Ishikawa (cell line): ENCODE data around the gene LCE1A.

Experiments
- CEBPB ChIP-seq: IDR thresholded peaks from 2 replicates; pipeline ENCODE4 v1.6.1; 2012
- CREB1 ChIP-seq: IDR thresholded peaks from 2 replicates; pipeline ENCODE4 v1.6.1; 2012; ENCODE audit warnings: low read depth
- EGR1 ChIP-seq: IDR thresholded peaks from 2 replicates; pipeline ENCODE4 v1.6.1; 2012
- EP300 ChIP-seq: IDR thresholded peaks from 2 replicates; pipeline ENCODE4 v1.6.1; 2012; ENCODE audit warnings: borderline replicate concordance
- FOXM1 ChIP-seq: IDR thresholded peaks from 2 replicates; pipeline ENCODE4 v1.6.1; 2012; ENCODE audit warnings: low read depth, borderline replicate concordance
- NFIC ChIP-seq: IDR thresholded peaks from 2 replicates; pipeline ENCODE4 v1.6.1; 2012
- RAD21 ChIP-seq: IDR thresholded peaks from 2 replicates; pipeline ENCODE4 v1.6.1; 2012; ENCODE audit warnings: low read depth
- REST ChIP-seq: IDR thresholded peaks from 2 replicates; pipeline ENCODE4 v1.6.1; 2012; ENCODE audit warnings: low read depth, mild to moderate bottlenecking
- TAF1 ChIP-seq: IDR thresholded peaks from 2 replicates; pipeline ENCODE4 v1.6.1; 2012; ENCODE audit warnings: low read depth, mild to moderate bottlenecking
- TCF12 ChIP-seq: IDR thresholded peaks from 2 replicates; pipeline ENCODE4 v1.6.1; 2012; ENCODE audit warnings: low read depth
- TEAD4 ChIP-seq: IDR thresholded peaks from 2 replicates; pipeline ENCODE4 v1.6.1; 2012
- USF1 ChIP-seq: IDR thresholded peaks from 2 replicates; pipeline ENCODE4 v1.6.1; 2012
- YY1 ChIP-seq: IDR thresholded peaks from 2 replicates; pipeline ENCODE4 v1.6.1; 2012; ENCODE audit warnings: low read depth
- ZBTB7A ChIP-seq: IDR thresholded peaks from 2 replicates; pipeline ENCODE4 v1.6.1; 2012; ENCODE audit warnings: low read depth
- TF ChIP-seq, protein P1 (sequence below): IDR thresholded peaks from 2 replicates; pipeline ENCODE4 v1.6.1; 2012

The LCE1A gene

GRCh38 chr1:152817309-152817708 is 10.0 kb upstream of the LCE1A start:
- no peak for TF ChIP-seq USF1
- no peak for TF ChIP-seq ZBTB7A

DNA sequence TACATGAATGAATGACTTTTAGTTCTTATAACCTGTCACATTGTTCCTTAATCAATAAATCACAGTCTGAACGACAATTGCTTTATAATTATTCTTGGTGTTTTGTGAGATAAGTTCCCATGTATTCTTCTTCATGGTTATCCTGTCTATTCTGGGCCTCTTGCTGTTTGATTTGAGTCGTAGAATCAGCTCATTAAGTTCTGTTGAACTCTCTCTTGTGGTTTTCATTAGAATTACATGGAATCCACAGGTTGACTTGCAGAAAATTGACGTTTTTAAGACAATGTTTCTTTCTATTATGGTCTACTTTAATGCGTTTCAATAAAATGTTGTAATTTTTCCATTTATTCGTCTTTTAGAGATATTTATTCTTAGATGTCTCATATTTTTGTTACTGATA is 4.0 kb upstream of the LCE1A start:
- TF ChIP-seq YY1: no peak
- no peak for TF ChIP-seq TEAD4
- TF ChIP-seq USF1: no peak
- no peak for TF ChIP-seq CEBPB

GRCh38 chr1:152824964-152825363 is 2.3 kb upstream of the LCE1A start:
- TF ChIP-seq TCF12 (no peak), YY1 (no peak), USF1 (no peak)

- TF ChIP-seq CEBPB (no peak), TCF12 (no peak), CREB1 (no peak), ZBTB7A (no peak), REST (no peak), USF1 (no peak), EP300 (no peak), FOXM1 (no peak), TAF1 (no peak), NFIC (no peak), RAD21 (no peak), EGR1 (no peak), TEAD4 (no peak), YY1 (no peak)
- TF ChIP-seq, protein P1, sequence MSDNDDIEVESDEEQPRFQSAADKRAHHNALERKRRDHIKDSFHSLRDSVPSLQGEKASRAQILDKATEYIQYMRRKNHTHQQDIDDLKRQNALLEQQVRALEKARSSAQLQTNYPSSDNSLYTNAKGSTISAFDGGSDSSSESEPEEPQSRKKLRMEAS: no peak
These were observed 9.6 kb downstream of the LCE1A start for GRCh38 chr1:152836870-152837269.

GRCh38 chr1:152842556-152842955 is 15.3 kb downstream of the LCE1A start, which contains the start of gene LCE6A:
Gene LCE6A (plus strand): TSS chr1:152842856. CDS start chr1:152843521, 665 bp downstream.
- TF ChIP-seq TAF1 (no peak), RAD21 (no peak), EP300 (no peak), YY1 (no peak), USF1 (no peak), TCF12 (no peak), REST (no peak), NFIC (no peak), CREB1 (no peak), CEBPB (no peak), EGR1 (no peak), ZBTB7A (no peak), TEAD4 (no peak)
- TF ChIP-seq, protein P1: no peak

DNA sequence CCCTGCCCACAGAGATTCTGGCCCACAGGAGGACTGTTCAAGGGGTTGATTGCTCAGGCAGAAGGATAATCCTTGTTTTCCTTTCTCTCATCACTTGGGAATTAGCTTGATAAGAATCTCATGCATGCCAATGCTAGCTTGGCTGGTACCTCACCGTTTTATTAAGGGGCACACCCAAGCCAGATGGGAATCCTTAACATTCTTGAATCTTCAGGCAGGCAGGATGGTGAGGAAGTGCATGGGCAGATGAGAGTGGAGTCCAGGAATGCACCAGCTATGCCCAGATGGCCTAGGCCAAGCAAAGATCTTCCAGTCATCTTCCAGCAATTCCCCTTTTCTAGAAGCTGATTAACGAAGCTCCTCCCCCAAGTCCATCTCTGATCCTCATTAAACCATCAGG is 28.4 kb downstream of the LCE1A start:
- TF ChIP-seq TEAD4: no peak
- TF ChIP-seq FOXM1: no peak
- no peak for TF ChIP-seq TAF1
- no peak for TF ChIP-seq EP300
- TF ChIP-seq REST: no peak
- TF ChIP-seq, protein P1: no peak
- TF ChIP-seq USF1: no peak
- no peak for TF ChIP-seq ZBTB7A
- no peak for TF ChIP-seq TCF12
- no peak for TF ChIP-seq EGR1
- no peak for TF ChIP-seq CREB1
- no peak for TF ChIP-seq YY1
- TF ChIP-seq RAD21: no peak
- TF ChIP-seq CEBPB: no peak
- TF ChIP-seq NFIC: no peak
